Measurements from ENCODE around the gene PLXNA4. TPM values are rescaled to one million over a fixed set of nuclear protein-coding genes. Genes with fewer than 3 reads are reported as not detected.

PLXNA4 gene
- total RNA-seq, 1 donor from 2014 or later, result 21.7 TPM

DNA sequence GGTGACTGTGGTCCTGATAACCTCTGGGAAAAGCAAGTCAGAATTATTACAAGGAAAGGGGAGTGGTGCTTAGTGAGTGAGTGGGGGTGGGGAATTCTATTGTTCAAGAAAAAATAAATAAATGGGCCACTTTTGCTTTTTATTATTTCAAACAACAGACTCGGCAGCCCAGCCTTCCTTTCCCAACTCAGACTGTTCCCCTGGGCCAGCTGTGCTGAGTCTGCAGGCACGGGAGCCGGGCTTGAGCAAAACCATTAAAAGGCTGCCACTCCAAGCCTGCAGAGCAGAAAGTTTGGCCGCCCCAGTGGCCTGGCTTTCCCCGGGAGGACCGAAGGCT lies 90.0 kb downstream of the PLXNA4 start:
- Mint-ChIP-seq H3K27me3 (ENCODE audit: low read depth) (no peaks in the 10 kb centered on the region), H3K36me3 (ENCODE audit: low read depth) (peaks cover 8% of the 10 kb centered on the region), H3K4me1 (peaks cover 4% of the 10 kb centered on the region), H3K27ac (ENCODE audit: unreplicated experiment) (no peak overlapping the region), H3K9me3 (no peaks in the 10 kb centered on the region), H3K4me3 (no peak overlapping the region)
- no peak for DNase-seq (ENCODE audit: low read depth, low spot score)
- TF ChIP-seq, protein P1, sequence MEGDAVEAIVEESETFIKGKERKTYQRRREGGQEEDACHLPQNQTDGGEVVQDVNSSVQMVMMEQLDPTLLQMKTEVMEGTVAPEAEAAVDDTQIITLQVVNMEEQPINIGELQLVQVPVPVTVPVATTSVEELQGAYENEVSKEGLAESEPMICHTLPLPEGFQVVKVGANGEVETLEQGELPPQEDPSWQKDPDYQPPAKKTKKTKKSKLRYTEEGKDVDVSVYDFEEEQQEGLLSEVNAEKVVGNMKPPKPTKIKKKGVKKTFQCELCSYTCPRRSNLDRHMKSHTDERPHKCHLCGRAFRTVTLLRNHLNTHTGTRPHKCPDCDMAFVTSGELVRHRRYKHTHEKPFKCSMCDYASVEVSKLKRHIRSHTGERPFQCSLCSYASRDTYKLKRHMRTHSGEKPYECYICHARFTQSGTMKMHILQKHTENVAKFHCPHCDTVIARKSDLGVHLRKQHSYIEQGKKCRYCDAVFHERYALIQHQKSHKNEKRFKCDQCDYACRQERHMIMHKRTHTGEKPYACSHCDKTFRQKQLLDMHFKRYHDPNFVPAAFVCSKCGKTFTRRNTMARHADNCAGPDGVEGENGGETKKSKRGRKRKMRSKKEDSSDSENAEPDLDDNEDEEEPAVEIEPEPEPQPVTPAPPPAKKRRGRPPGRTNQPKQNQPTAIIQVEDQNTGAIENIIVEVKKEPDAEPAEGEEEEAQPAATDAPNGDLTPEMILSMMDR (conservative IDR thresholded peaks at IDR 0.05), result no peak

DNA sequence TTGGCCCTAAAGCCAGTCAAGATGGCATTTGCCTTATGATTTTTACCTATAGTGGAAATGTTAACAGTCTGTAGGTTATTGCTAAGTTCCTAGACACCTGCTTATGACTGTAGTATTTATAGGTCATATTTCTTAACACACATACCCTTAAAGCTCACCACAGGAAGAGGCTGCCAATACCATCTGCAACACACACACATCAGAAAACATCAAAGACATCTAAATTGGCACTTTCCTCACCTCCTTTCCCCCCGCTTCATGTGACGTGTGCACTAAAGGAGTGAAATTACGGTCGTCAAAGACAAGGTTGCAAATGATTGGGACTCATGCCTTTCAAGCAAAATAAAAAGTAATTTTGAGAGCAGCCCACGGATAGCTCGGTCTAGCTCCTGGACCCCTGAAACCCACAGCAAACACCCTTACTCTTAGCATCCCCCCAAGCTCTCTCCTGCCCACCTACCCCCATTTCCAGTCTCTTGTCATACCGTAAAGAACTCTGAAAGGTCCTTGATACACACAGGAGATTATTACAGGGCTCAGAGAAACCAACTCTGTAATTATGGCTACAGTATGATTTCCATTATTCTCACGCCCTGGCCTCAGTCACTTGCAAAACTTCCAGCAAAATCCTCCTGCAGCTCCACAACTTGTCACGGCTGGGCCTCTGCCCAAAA lies 90.5 kb downstream of the PLXNA4 start:
- TF ChIP-seq, protein P1 (conservative IDR thresholded peaks at IDR 0.05), result no peak
- no peaks in the 10 kb centered on the region for H3K27me3 Mint-ChIP-seq (ENCODE audit: low read depth)

DNA sequence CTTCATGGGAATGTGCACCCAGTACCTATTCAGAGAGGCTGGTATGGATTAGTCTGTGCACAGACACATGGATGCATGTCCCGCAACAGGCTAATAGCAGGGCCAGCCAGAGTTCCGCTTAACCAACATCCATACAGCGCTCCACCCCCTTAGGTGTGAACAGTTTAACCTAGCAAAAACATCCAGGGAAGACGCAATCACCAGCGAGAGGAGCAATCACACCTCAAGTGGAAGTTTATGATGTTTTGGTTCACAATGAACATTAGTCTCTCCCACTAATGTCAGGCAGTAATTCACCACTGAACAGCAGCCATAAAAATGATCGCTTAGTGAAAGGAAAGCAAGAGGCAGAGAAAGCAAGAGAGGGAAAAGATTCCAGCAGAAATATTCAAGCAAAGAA lies 91.1 kb downstream of the PLXNA4 start:
- no peak for DNase-seq (ENCODE audit: low read depth, low spot score)
- Mint-ChIP-seq H3K4me3 (no peak overlapping the region), H3K4me1 (peaks cover 4% of the 10 kb centered on the region), H3K36me3 (ENCODE audit: low read depth) (peaks cover 8% of the 10 kb centered on the region), H3K27ac (ENCODE audit: unreplicated experiment) (no peak overlapping the region), H3K27me3 (ENCODE audit: low read depth) (no peaks in the 10 kb centered on the region), H3K9me3 (no peaks in the 10 kb centered on the region)
- TF ChIP-seq, protein P1 (conservative IDR thresholded peaks at IDR 0.05), result no peak

More for the DNA sequence above, 90.5 kb downstream of the PLXNA4 start:
- peaks cover 4% of the 10 kb centered on the region for H3K4me1 Mint-ChIP-seq
- no peak overlapping the region for H3K4me3 Mint-ChIP-seq
- no peaks in the 10 kb centered on the region for H3K9me3 Mint-ChIP-seq
- DNase-seq (ENCODE audit: low read depth, low spot score), result no peak
- H3K27ac Mint-ChIP-seq (ENCODE audit: unreplicated experiment), result peak overlapping the region; percentile 14
- peaks cover 8% of the 10 kb centered on the region for H3K36me3 Mint-ChIP-seq (ENCODE audit: low read depth)

DNA sequence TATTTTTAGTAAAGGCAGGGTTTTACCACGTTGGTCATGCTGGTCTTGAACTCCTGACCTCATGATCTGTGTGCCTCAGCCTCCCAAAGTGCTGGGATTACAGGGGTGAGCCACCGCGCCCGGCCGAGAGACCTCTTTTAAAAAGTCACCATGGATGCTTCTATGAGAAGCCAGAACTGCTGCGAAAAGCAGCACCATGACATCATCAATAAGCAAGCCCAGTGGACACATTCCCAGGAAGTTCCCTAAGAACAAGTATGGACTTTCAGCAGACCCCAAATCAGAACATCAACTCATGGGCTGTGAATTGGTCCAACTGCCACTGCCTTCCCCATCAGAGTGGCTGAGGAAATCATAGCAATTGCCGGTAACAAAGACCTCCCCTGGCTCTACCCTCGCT lies 93.4 kb downstream of the PLXNA4 start:
- no peak overlapping the region for H3K27ac Mint-ChIP-seq (ENCODE audit: unreplicated experiment)
- TF ChIP-seq, protein P1 (conservative IDR thresholded peaks at IDR 0.05), result no peak
- DNase-seq (ENCODE audit: low read depth, low spot score), result no peak
- no peaks in the 10 kb centered on the region for H3K36me3 Mint-ChIP-seq (ENCODE audit: low read depth)
- H3K27me3 Mint-ChIP-seq (ENCODE audit: low read depth), result no peaks in the 10 kb centered on the region
- no peaks in the 10 kb centered on the region for H3K9me3 Mint-ChIP-seq
- H3K4me1 Mint-ChIP-seq, result no peaks in the 10 kb centered on the region
- no peak overlapping the region for H3K4me3 Mint-ChIP-seq

DNA sequence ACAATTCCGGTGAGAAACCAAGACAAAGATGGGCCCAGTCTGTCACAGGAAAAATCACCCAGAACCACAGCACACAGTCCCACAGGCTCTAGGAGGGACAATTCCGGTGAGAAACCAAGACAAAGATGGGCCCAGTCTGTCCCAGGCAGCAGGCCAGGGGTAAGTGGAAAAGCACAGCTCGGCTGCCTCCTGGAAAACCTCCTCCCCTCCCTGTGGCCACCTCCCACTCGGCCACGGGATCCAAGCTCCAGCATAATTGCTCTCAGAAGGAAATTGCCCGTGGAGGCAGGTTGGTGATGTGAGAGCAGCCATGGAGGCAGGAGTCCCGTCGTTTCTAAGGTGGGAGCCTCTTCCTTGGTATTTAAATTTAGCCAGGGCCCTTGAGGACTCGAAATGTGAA lies 95.7 kb downstream of the PLXNA4 start:
- peaks cover 15% of the 10 kb centered on the region for H3K4me1 Mint-ChIP-seq
- H3K27ac Mint-ChIP-seq (ENCODE audit: unreplicated experiment), result no peak overlapping the region
- H3K27me3 Mint-ChIP-seq (ENCODE audit: low read depth), result peaks cover 11% of the 10 kb centered on the region
- H3K9me3 Mint-ChIP-seq, result peaks cover 4% of the 10 kb centered on the region
- TF ChIP-seq, protein P1 (conservative IDR thresholded peaks at IDR 0.05), result no peak
- DNase-seq (ENCODE audit: low read depth, low spot score), result no peak
- H3K36me3 Mint-ChIP-seq (ENCODE audit: low read depth), result no peaks in the 10 kb centered on the region
- no peak overlapping the region for H3K4me3 Mint-ChIP-seq
